Upper lobe of right lung (tissue), 1 donor: ENCODE results near the gene TTC23L. TPM values are rescaled to one million over a fixed set of nuclear protein-coding genes. Genes with fewer than 3 reads are reported as not detected.

Experiments
- ATAC-seq: fragments of 200-7000 bp; cut with Tn5 transposase; one replicate; pipeline ENCODE4 v1.9.1; 2020; ENCODE audit warnings: mild to moderate bottlenecking, moderate library complexity
- DNase-seq: peaks from one replicate; pipeline ENCODE4 v3.0.0-alpha.2; 2020
- H3K27ac ChIP-seq: fragments of 200-600 bp; one replicate; pipeline ENCODE4 v1.8.0; 2022
- H3K27me3 ChIP-seq: fragments of 200-600 bp; one replicate; pipeline ENCODE4 v1.8.0; 2022; ENCODE audit warnings: mild to moderate bottlenecking
- H3K36me3 ChIP-seq: fragments of 200-600 bp; one replicate; pipeline ENCODE4 v1.8.0; 2022
- H3K4me1 ChIP-seq: fragments of 200-600 bp; one replicate; pipeline ENCODE4 v1.8.0; 2022
- H3K4me3 ChIP-seq: fragments of 200-600 bp; one replicate; pipeline ENCODE4 v1.8.0; 2022; ENCODE audit warnings: mild to moderate bottlenecking
- H3K9me3 ChIP-seq: fragments of 200-600 bp; one replicate; pipeline ENCODE4 v1.8.0; 2022
- CTCF ChIP-seq: fragments of 200-600 bp; IDR thresholded peaks from one replicate; pipeline ENCODE4 v1.8.0; 2022; ENCODE audit warnings: antibody characterized with exemption
- intact Hi-C: fragments of 100-400 bp; cut with DNase I; formaldehyde crosslinking; loops from one replicate; pipeline ENCODE4 v1.11.0; 2022
- total RNA-seq: library from RNA; stranded (reverse); fragmentation: NEBNext Ultra II Directional; extraction: Animal tissue kit (Norgen Biotek cat#: 25700); gene quantifications from one replicate; pipeline ENCODE4 v1.2.1, GENCODE V29; 2021
- donor health status: DM: no; HTN: yes; CAD: no; lungs with severe emphysema.

TTC23L gene
- total RNA-seq, 1 donor from 2014 or later = 0.20 TPM

DNA sequence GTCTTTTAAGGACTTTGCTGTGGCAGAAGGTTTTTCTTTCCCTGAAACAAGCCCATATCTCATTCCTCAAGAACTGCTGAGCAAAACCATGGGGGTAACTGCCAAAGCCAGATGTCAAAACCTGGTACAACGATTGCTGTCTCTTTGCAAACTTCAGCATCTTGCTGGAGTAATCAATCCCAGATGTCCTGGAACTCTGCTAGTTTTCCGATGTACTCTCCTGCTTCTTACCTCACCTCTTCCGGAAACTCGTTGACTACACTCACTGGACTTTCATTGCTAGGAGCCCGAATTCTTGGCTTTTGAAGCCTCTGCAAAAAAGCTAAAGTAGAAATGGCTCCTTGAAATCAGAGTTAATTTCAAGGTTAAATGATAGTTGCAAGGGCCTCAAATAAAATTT is 53.0 kb downstream of the TTC23L start:
- Histone ChIP-seq H3K27me3 (no peaks in the 10 kb centered on the region), H3K36me3 (no peaks in the 10 kb centered on the region), H3K9me3 (no peaks in the 10 kb centered on the region), H3K27ac (no peak overlapping the region), H3K4me1 (no peaks in the 10 kb centered on the region), H3K4me3 (no peak overlapping the region)
- intact Hi-C loops = loop anchor here (10.0 kb wide), 1 partner anchor 347 kb away; no protein-coding TSS in a partner anchor
- TF ChIP-seq CTCF = no peak
- DNase-seq (no peak), ATAC-seq (no peak)

GRCh38 chr5:34892414-34892813 is 53.5 kb downstream of the TTC23L start:
- Histone ChIP-seq H3K27ac (no peak overlapping the region), H3K4me3 (no peak overlapping the region), H3K9me3 (no peaks in the 10 kb centered on the region), H3K4me1 (no peaks in the 10 kb centered on the region), H3K36me3 (no peaks in the 10 kb centered on the region), H3K27me3 (no peaks in the 10 kb centered on the region)
- no peak for ATAC-seq
- no peak for TF ChIP-seq CTCF
- intact Hi-C loops = loop anchor here (10.0 kb wide), 1 partner anchor 348 kb away; no protein-coding TSS in a partner anchor
- no peak for DNase-seq

DNA sequence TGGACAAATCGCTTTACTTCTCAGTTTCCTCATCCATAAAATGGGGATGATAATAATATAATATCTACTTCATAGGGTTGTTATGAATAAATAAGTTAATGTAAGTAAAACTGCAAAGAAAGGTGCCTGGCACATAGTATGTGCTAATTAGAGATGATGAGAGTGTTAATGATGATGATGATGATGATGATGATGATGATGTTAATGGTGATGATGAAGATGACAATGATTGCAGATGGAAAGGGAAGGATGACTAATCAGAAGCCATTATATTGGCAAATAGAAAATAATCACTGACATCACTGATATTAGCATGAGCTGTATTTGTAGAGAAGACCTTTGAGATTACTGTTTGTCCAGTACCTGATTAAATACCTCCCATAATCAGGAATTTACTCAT is 55.8 kb downstream of the TTC23L start:
- no peaks in the 10 kb centered on the region for H3K4me1 ChIP-seq
- no peak overlapping the region for H3K27ac ChIP-seq
- no peak for TF ChIP-seq CTCF
- no peak overlapping the region for H3K4me3 ChIP-seq
- H3K9me3 ChIP-seq = no peaks in the 10 kb centered on the region
- no peak for DNase-seq
- no peaks in the 10 kb centered on the region for H3K27me3 ChIP-seq
- intact Hi-C loops = loop anchor here (5.0 to 10.0 kb wide), 2 partner anchors 350 to 407 kb away; no protein-coding TSS in a partner anchor
- H3K36me3 ChIP-seq = no peaks in the 10 kb centered on the region
- ATAC-seq = no peak

DNA sequence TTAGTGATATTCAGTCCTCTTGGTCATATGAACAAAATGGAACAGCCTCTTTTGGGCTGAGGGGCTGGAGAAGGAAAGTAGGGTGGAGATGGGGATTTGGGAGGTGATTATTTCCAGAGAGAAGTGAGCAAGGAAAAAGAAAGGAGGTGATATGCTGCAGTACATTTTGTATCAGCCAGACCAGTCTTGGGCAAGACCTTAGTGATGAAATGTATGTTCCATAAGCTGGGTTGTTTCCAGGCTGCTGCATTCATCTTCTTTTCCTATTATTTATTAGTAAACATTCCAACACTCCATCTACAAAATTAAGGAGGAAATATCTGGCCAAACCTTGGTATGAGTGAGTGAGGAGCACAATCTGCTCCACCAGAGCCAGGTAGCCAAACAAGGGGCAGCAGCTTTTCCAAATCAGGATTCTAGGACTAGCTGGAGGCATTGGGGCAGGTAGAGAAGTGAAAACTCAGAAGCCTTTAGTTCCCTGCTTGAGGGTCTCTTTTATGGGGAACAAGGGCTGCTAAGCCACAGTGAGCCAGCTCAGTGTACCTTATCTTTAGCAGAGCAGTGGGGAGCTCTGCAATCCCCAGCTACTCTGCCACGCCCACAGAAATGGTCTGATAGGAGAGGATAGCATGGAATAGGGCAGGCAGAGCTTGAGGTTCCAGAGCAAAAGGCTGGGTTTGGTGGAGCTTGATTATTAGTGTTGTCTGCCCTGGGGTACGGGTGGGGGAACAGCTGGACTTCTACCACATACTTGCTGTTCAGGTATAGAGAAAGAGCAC is 56.9 kb downstream of the TTC23L start:
- Histone ChIP-seq H3K9me3 (no peaks in the 10 kb centered on the region), H3K36me3 (no peaks in the 10 kb centered on the region), H3K27me3 (no peaks in the 10 kb centered on the region), H3K27ac (no peak overlapping the region), H3K4me1 (no peaks in the 10 kb centered on the region), H3K4me3 (no peak overlapping the region)
- TF ChIP-seq CTCF = no peak
- intact Hi-C loops = loop anchor here (5.0 to 10.0 kb wide), 2 partner anchors 351 to 409 kb away; no protein-coding TSS in a partner anchor
- ATAC-seq (no peak), DNase-seq (no peak)

GRCh38 chr5:34897646-34898045 is 58.7 kb downstream of the TTC23L start:
- H3K4me1 ChIP-seq = no peaks in the 10 kb centered on the region
- no peaks in the 10 kb centered on the region for H3K9me3 ChIP-seq
- H3K27ac ChIP-seq = no peak overlapping the region
- no peaks in the 10 kb centered on the region for H3K27me3 ChIP-seq
- ATAC-seq = no peak
- no peak for TF ChIP-seq CTCF
- intact Hi-C loops = loop anchor here (5.0 to 10.0 kb wide), 2 partner anchors 353 to 410 kb away; no protein-coding TSS in a partner anchor
- H3K36me3 ChIP-seq = no peaks in the 10 kb centered on the region
- DNase-seq = no peak
- no peak overlapping the region for H3K4me3 ChIP-seq
